Activated T-cell treated with anti-CD3 and anti-CD28 coated beads, Interleukin-2, amount 50 U/mL, for 24 hours (primary cell): ENCODE results near the gene PPP1R18.
A peak's percentile ranks its signal among the peaks of the same experiment; 100 is the strongest.
"Not testable (repeated sequence)": the region's sequence is repeated elsewhere in the genome, so short reads cannot be mapped to it uniquely, and the experiment has no call there.

Source experiments
- DNase-seq: peaks from one replicate; pipeline ENCODE4 v3.0.0-alpha.2; 2020
- H3K27ac Mint-ChIP-seq: 2 replicates; pipeline ENCODE4 v1.8.0; 2020; ENCODE audit warnings: mild to moderate bottlenecking, mixed read lengths
- H3K27me3 Mint-ChIP-seq: 2 replicates; pipeline ENCODE4 v1.8.0; 2020; ENCODE audit warnings: mixed read lengths
- H3K36me3 Mint-ChIP-seq: 2 replicates; pipeline ENCODE4 v1.8.0; 2020; ENCODE audit warnings: low read depth, mixed read lengths
- H3K4me1 Mint-ChIP-seq: 2 replicates; pipeline ENCODE4 v1.8.0; 2020; ENCODE audit warnings: low read depth, mixed read lengths
- H3K4me3 Mint-ChIP-seq: 2 replicates; pipeline ENCODE4 v1.8.0; 2020; ENCODE audit warnings: mild to moderate bottlenecking, moderate library complexity, mixed read lengths
- H3K9me3 Mint-ChIP-seq: 2 replicates; pipeline ENCODE4 v1.8.0; 2020; ENCODE audit warnings: mixed read lengths

Gene PPP1R18

GRCh38 chr6:30723159-30723842, 36.9 kb upstream of the PPP1R18 start:
- H3K9me3 Mint-ChIP-seq, DNase-seq, H3K27me3 Mint-ChIP-seq: not testable (repeated sequence)
- H3K36me3 Mint-ChIP-seq, result peaks cover 91% of the 10 kb centered on the region
- H3K4me1 Mint-ChIP-seq, result peaks cover 53% of the 10 kb centered on the region
- H3K27ac Mint-ChIP-seq, result peak overlapping the region; percentile 98
- peak overlapping the region; percentile 99 for H3K4me3 Mint-ChIP-seq

- Mint-ChIP-seq H3K4me3 (peak overlapping the region; percentile 99), H3K27me3 (no peaks in the 10 kb centered on the region), H3K4me1 (peaks cover 56% of the 10 kb centered on the region), H3K27ac (peak overlapping the region; percentile 98), H3K9me3 (no peaks in the 10 kb centered on the region), H3K36me3 (peaks cover 85% of the 10 kb centered on the region)
- DNase-seq, result peak; percentile 92
These were observed 36.1 kb upstream of the PPP1R18 start for GRCh38 chr6:30722280-30723112.

GRCh38 chr6:30722025-30722279, 35.5 kb upstream of the PPP1R18 start:
- H3K27me3 Mint-ChIP-seq, H3K9me3 Mint-ChIP-seq: not testable (repeated sequence)
- peak overlapping the region; percentile 99 for H3K4me3 Mint-ChIP-seq
- peaks cover 58% of the 10 kb centered on the region for H3K4me1 Mint-ChIP-seq
- peaks cover 84% of the 10 kb centered on the region for H3K36me3 Mint-ChIP-seq
- DNase-seq, result peak; percentile 56
- H3K27ac Mint-ChIP-seq, result peak overlapping the region; percentile 98

GRCh38 chr6:30721198-30722024, 35.0 kb upstream of the PPP1R18 start:
- Mint-ChIP-seq H3K9me3 (peaks cover 2% of the 10 kb centered on the region), H3K4me1 (peaks cover 61% of the 10 kb centered on the region), H3K27me3 (no peaks in the 10 kb centered on the region), H3K36me3 (peaks cover 84% of the 10 kb centered on the region), H3K27ac (peak overlapping the region; percentile 98), H3K4me3 (peak overlapping the region; percentile 99)
- peak; percentile 97 for DNase-seq

GRCh38 chr6:30720738-30721197, 34.3 kb upstream of the PPP1R18 start:
- Mint-ChIP-seq H3K36me3 (peaks cover 83% of the 10 kb centered on the region), H3K27me3 (no peaks in the 10 kb centered on the region)

GRCh38 chr6:30719791-30720737, 33.6 kb upstream of the PPP1R18 start, which contains the start of gene TUBB:
TUBB (plus strand) TSS chr6:30720352; CDS start chr6:30720507, 155 bp downstream.
- peaks cover 65% of the 10 kb centered on the region for H3K4me1 Mint-ChIP-seq
- peaks cover 83% of the 10 kb centered on the region for H3K36me3 Mint-ChIP-seq
- H3K4me3 Mint-ChIP-seq, result peak within 1 kb of the TSS; percentile 99
- peak within 1 kb of the TSS; percentile 98 for H3K27ac Mint-ChIP-seq
- no peaks in the 10 kb centered on the region for H3K27me3 Mint-ChIP-seq
- peak; percentile 96 for DNase-seq
- peaks cover 2% of the 10 kb centered on the region for H3K9me3 Mint-ChIP-seq

More at GRCh38 chr6:30720738-30721197, 34.3 kb upstream of the PPP1R18 start:
- peak overlapping the region; percentile 98 for H3K27ac Mint-ChIP-seq
- peaks cover 64% of the 10 kb centered on the region for H3K4me1 Mint-ChIP-seq
- peak; percentile 84 for DNase-seq
- H3K9me3 Mint-ChIP-seq, result peaks cover 2% of the 10 kb centered on the region
- H3K4me3 Mint-ChIP-seq, result peak overlapping the region; percentile 99

- H3K4me1 Mint-ChIP-seq, result peaks cover 63% of the 10 kb centered on the region
- H3K36me3 Mint-ChIP-seq, result peaks cover 83% of the 10 kb centered on the region
- H3K4me3 Mint-ChIP-seq, result peak overlapping the region; percentile 99
- H3K27ac Mint-ChIP-seq, result peak overlapping the region; percentile 98
- H3K9me3 Mint-ChIP-seq, result peaks cover 2% of the 10 kb centered on the region
- no peak for DNase-seq
- no peaks in the 10 kb centered on the region for H3K27me3 Mint-ChIP-seq
These were observed 32.9 kb upstream of the PPP1R18 start for GRCh38 chr6:30719356-30719755.

- Mint-ChIP-seq H3K4me1 (peaks cover 51% of the 10 kb centered on the region), H3K36me3 (peaks cover 83% of the 10 kb centered on the region), H3K4me3 (peak overlapping the region; percentile 99), H3K27ac (peak overlapping the region; percentile 98)
- DNase-seq, H3K9me3 Mint-ChIP-seq, H3K27me3 Mint-ChIP-seq: not testable (repeated sequence)
These were observed 31.6 kb upstream of the PPP1R18 start for GRCh38 chr6:30717845-30718720.

GRCh38 chr6:30717129-30717844, 30.8 kb upstream of the PPP1R18 start, which contains the start of gene MDC1:
MDC1 (minus strand) TSS chr6:30717281; CDS start chr6:30715175, 2,106 bp downstream.
- H3K9me3 Mint-ChIP-seq, result peaks cover 2% of the 10 kb centered on the region

GRCh38 chr6:30716879-30717128, 30.4 kb upstream of the PPP1R18 start:
- Mint-ChIP-seq H3K4me1 (peaks cover 52% of the 10 kb centered on the region), H3K4me3 (peak overlapping the region; percentile 99), H3K27ac (peak overlapping the region; percentile 96), H3K27me3 (no peaks in the 10 kb centered on the region), H3K36me3 (peaks cover 83% of the 10 kb centered on the region), H3K9me3 (peaks cover 2% of the 10 kb centered on the region)
- no peak for DNase-seq

More at GRCh38 chr6:30717129-30717844, 30.8 kb upstream of the PPP1R18 start, which contains the start of gene MDC1:
- no peaks in the 10 kb centered on the region for H3K27me3 Mint-ChIP-seq
- peaks cover 83% of the 10 kb centered on the region for H3K36me3 Mint-ChIP-seq
- peak; percentile 98 for DNase-seq
- H3K4me1 Mint-ChIP-seq, result peaks cover 47% of the 10 kb centered on the region
- peak within 1 kb of the TSS; percentile 99 for H3K4me3 Mint-ChIP-seq
- H3K27ac Mint-ChIP-seq, result peak within 1 kb of the TSS; percentile 96

GRCh38 chr6:30714263-30714662, 27.8 kb upstream of the PPP1R18 start:
- Mint-ChIP-seq H3K27me3 (no peaks in the 10 kb centered on the region), H3K36me3 (peaks cover 81% of the 10 kb centered on the region), H3K27ac (no peak overlapping the region), H3K4me3 (no peak overlapping the region), H3K9me3 (peaks cover 2% of the 10 kb centered on the region), H3K4me1 (peaks cover 47% of the 10 kb centered on the region)
- DNase-seq, result no peak

- Mint-ChIP-seq H3K4me1 (peaks cover 35% of the 10 kb centered on the region), H3K9me3 (peaks cover 2% of the 10 kb centered on the region), H3K36me3 (peaks cover 90% of the 10 kb centered on the region), H3K27me3 (no peaks in the 10 kb centered on the region), H3K27ac (peak overlapping the region; percentile 64), H3K4me3 (no peak overlapping the region)
- no peak for DNase-seq
These were observed 26.0 kb upstream of the PPP1R18 start for GRCh38 chr6:30712441-30712945.
